ENCODE measurements around the gene KLK2. TPM values are rescaled to one million over a fixed set of nuclear protein-coding genes. Genes with fewer than 3 reads are reported as not detected.

The KLK2 gene
- not detected for total RNA-seq

GRCh38 chr19:50873056-50873455 is at the start of gene KLK2:
Gene KLK2 (plus strand): TSS chr19:50873439. CDS start chr19:50873474, 35 bp downstream.

GRCh38 chr19:50833117-50833801 is 40.0 kb upstream of the KLK2 start, which contains the start of gene KLK15:
Gene KLK15 (minus strand): TSS chr19:50833574. CDS start chr19:50831492, 2,082 bp downstream.

DNA sequence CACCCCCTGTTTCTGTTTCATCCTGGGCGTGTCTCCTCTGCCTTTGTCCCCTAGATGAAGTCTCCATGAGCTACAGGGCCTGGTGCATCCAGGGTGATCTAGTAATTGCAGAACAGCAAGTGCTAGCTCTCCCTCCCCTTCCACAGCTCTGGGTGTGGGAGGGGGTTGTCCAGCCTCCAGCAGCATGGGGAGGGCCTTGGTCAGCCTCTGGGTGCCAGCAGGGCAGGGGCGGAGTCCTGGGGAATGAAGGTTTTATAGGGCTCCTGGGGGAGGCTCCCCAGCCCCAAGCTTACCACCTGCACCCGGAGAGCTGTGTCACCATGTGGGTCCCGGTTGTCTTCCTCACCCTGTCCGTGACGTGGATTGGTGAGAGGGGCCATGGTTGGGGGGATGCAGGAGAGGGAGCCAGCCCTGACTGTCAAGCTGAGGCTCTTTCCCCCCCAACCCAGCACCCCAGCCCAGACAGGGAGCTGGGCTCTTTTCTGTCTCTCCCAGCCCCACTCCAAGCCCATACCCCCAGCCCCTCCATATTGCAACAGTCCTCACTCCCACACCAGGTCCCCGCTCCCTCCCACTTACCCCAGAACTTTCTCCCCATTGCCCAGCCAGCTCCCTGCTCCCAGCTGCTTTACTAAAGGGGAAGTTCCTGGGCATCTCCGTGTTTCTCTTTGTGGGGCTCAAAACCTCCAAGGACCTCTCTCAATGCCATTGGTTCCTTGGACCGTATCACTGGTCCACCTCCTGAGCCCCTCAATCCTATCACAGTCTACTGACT is 18.4 kb upstream of the KLK2 start, which contains the start of gene KLK3:
Gene KLK3 (plus strand): TSS at position 280 of the 775 bp plus-strand sequence. CDS start 41 bp downstream, at position 321.

GRCh38 chr19:50911206-50912101 is 38.2 kb downstream of the KLK2 start, which contains the start of gene KLK4:
Gene KLK4 (minus strand): TSS chr19:50911395. CDS start chr19:50910738, 657 bp downstream.

Other genes with a start within 250 kb of the KLK2 start
- 36.0 TPM for gene SYT3, start 233.6 kb upstream of the KLK2 start, total RNA-seq
- not detected for gene C19orf81, start 224.0 kb upstream of the KLK2 start, total RNA-seq
- gene SHANK1, start 153.6 kb upstream of the KLK2 start, total RNA-seq = 23.3 TPM
- gene CLEC11A, start 150.1 kb upstream of the KLK2 start, total RNA-seq = 2.5 TPM
- gene GPR32, start 103.0 kb upstream of the KLK2 start, total RNA-seq = not detected
- not detected for gene ACP4, start 83.0 kb upstream of the KLK2 start, total RNA-seq
- not detected for gene KLK1, start 49.7 kb upstream of the KLK2 start, total RNA-seq
- not detected for gene KLK15, start 39.9 kb upstream of the KLK2 start, total RNA-seq
- gene KLK3, start 18.5 kb upstream of the KLK2 start, total RNA-seq = not detected
- not detected for gene KLK4, start 38.0 kb downstream of the KLK2 start, total RNA-seq
- gene KLK5, start 79.6 kb downstream of the KLK2 start, total RNA-seq = 0.69 TPM
- gene KLK6, start 96.2 kb downstream of the KLK2 start, total RNA-seq = not detected
- gene KLK7, start 110.5 kb downstream of the KLK2 start, total RNA-seq = not detected
- gene KLK8, start 128.2 kb downstream of the KLK2 start, total RNA-seq = not detected
- 3.2 TPM for gene KLK10, start 146.3 kb downstream of the KLK2 start, total RNA-seq
- not detected for gene KLK11, start 153.2 kb downstream of the KLK2 start, total RNA-seq
- not detected for gene KLK12, start 161.6 kb downstream of the KLK2 start, total RNA-seq
- 0.23 TPM for gene KLK13, start 191.7 kb downstream of the KLK2 start, total RNA-seq
- gene KLK14, start 209.4 kb downstream of the KLK2 start, total RNA-seq = not detected
- 3.9 TPM for gene CTU1, start 235.0 kb downstream of the KLK2 start, total RNA-seq

Measured in diencephalon (tissue), 1 donor.